Measurements from ENCODE around the gene DNAJC4. TPM values are rescaled to one million over a fixed set of nuclear protein-coding genes. Genes with fewer than 3 reads are reported as not detected.
A peak's percentile ranks its signal among the peaks of the same experiment; 100 is the strongest.

Gene DNAJC4
- total RNA-seq, 6 experiments from 2014 or later, result 14.6 to 27.6 (median 21.4) TPM

- H3K4me3 ChIP-seq, result no peak overlapping the region
- WGBS (ENCODE audit: insufficient coverage, low coverage, low lambda C conversion rate, missing lambda C conversion rate), result 33% methylated on average over 3 of the region's 9 CpGs
- no peaks in the 10 kb centered on the region for H3K36me3 ChIP-seq
- peaks cover 0 to 42% (median 14%) of the 10 kb centered on the region in 4 donors for H3K4me1 ChIP-seq
- no peak for TF ChIP-seq CTCF (IDR thresholded peaks at IDR 0.05)
- no peak for TF ChIP-seq POLR2A (IDR thresholded peaks at IDR 0.05)
- ATAC-seq, result no peak
- DNase-seq, result peak in 2 of 3 donors; percentile 26 to 56
- H3K27me3 ChIP-seq, result no peaks in the 10 kb centered on the region
- no peaks in the 10 kb centered on the region for H3K9me3 ChIP-seq
- peak overlapping the region in 2 of 3 donors; percentile 5 to 97 for H3K27ac ChIP-seq
- intact Hi-C loops (cut with DNase I), result no loop called here
Measured at GRCh38 chr11:64238076-64238475, 7.7 kb downstream of the DNAJC4 start.

- peaks cover 0 to 40% (median 14%) of the 10 kb centered on the region in 4 donors for H3K4me1 ChIP-seq
- H3K27me3 ChIP-seq, result no peaks in the 10 kb centered on the region
- peaks cover 0 to 5% (median 2%) of the 10 kb centered on the region in 4 donors for H3K36me3 ChIP-seq
- peak overlapping the region in 2 of 3 donors; percentile 97 to 98 for H3K27ac ChIP-seq
- no CpG with 5 or more reads among the region's 5 CpGs for WGBS (ENCODE audit: insufficient coverage, low coverage, low lambda C conversion rate, missing lambda C conversion rate)
- DNase-seq (no peak), ATAC-seq (no peak)
- intact Hi-C loops (cut with DNase I), result no loop called here
- H3K9me3 ChIP-seq, result no peaks in the 10 kb centered on the region
- TF ChIP-seq CTCF (IDR thresholded peaks at IDR 0.05) (no peak), POLR2A (IDR thresholded peaks at IDR 0.05) (no peak)
- H3K4me3 ChIP-seq, result no peak overlapping the region
Measured at GRCh38 chr11:64238999-64239398, 8.7 kb downstream of the DNAJC4 start.

GRCh38 chr11:64239662-64240434, 9.5 kb downstream of the DNAJC4 start:
- intact Hi-C loops (cut with DNase I), result no loop called here

More at GRCh38 chr11:64239662-64240434, 9.5 kb downstream of the DNAJC4 start:
- DNase-seq, result peak in 1 of 3 donors; percentile 43
- Histone ChIP-seq H3K36me3 (peaks cover 0 to 5% (median 2%) of the 10 kb centered on the region in 4 donors), H3K4me1 (peaks cover 0 to 38% (median 14%) of the 10 kb centered on the region in 4 donors), H3K27ac (peak overlapping the region; percentile 96 to 98 (median 97)), H3K27me3 (no peaks in the 10 kb centered on the region), H3K9me3 (no peaks in the 10 kb centered on the region), H3K4me3 (peak overlapping the region; percentile 93 to 98 (median 98))
- ATAC-seq, result no peak
- WGBS (ENCODE audit: insufficient coverage, low coverage, low lambda C conversion rate, missing lambda C conversion rate), result 57% methylated on average over 4 of the region's 11 CpGs
- TF ChIP-seq POLR2A (IDR thresholded peaks at IDR 0.05), result no peak
- no peak for TF ChIP-seq CTCF (IDR thresholded peaks at IDR 0.05)
